Pons (tissue), 1 donor: Measurements from ENCODE around the gene KIF3B.
"Not testable (repeated sequence)": the region's sequence is repeated elsewhere in the genome, so short reads cannot be mapped to it uniquely, and the experiment has no call there.

ENCODE experiments used
- DNase-seq: peaks from one replicate; pipeline ENCODE4 v3.0.0-alpha.2; 2016; ENCODE audit warnings: low spot score

KIF3B gene

DNA sequence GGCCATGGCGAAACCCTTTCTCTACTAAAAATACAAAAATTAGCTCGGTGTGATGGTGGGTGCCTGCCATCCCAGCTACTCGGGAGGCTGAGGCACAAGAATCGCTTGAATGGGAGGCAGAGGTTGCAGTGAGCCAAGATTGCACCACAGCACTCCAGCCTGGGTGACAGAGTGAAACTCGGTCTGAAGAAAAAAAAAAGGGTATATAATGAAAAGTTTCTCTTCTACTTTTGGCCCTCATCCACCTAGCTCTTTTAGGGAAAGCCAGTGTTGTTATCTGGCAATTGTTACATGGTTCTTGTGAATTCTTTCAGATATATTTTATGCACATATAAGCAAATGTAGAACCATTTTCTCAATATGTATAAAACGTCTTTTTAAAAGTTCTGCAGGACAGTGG, 19.0 kb downstream of the KIF3B start:
- DNase-seq = no peak

- DNase-seq = no peak
Measured at GRCh38 chr20:32296819-32297420, 19.5 kb downstream of the KIF3B start.

DNA sequence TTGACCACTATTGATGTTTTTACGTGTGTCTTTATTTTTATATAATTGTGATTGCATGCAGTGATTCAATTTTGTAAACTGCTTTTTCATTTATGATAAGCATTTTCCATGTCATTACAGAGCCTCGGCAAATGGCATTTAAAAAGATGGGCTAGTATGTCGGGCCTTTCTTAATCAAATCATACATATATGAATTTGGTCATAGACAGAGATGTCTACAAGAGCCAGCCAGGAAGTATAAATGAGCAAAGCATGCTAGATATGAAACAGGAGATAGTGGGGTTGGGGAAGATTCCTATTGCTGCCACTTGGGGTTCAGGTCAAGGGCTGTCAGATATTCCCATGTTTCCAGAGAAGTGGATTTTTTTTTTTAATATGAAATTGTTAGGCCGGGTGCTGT, 20.0 kb downstream of the KIF3B start:
- DNase-seq = no peak

- DNase-seq = no peak
Measured at GRCh38 chr20:32300647-32301046, 23.2 kb downstream of the KIF3B start.

DNA sequence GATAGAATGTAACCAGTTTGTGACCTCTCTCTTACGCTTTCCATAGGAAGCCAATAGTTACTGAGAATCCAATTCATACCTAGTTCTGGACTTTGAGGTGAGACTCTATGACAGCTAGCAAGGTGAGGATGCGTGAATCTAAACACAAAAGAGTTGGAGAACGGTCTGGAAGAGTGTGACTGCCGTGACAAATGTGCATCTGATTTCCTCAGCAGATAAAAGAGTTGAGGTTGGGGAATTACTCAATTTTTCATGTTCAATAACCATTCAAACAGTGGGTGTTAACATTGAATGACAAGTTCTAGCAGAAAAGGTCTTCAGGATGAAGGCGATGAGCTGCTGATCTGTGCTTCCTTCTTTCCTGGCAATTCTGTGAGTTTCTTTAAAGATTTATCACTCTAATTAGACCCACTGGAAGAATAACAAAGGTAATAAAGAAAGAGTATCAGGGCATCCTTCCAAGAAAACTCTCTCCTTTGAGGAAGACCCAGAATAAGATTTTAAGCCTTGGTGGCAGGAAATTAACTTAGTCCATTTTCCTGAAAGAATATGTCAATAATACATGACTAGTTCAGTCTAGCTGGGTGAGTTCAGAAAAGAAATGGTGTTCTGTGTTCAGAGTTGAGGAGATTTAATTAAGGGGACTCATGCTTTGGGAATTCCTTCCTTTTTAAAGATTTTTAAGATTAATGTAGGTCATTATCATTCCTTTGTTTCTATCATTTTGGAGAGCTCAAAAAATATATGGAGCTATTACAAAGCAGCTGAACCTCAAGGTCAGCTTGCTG, 24.5 kb downstream of the KIF3B start:
- DNase-seq = no peak

DNA sequence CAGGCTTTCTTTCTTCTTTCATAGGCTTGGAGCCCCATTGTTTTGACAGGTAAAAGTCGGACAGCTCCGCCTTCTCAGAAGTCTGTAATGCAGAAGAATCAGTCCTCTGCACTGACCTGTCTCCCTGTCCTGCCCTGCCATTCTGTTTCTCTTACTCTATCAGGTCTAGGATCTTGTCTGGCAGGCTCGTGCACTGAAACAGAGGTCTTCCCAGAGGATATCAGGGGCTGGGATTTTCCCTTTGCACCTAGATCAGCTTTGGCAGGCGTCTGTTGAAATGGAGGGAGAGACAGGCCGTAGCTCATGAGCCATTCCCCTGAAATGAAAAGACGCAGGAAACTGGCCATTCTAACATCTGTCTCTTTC, 25.0 kb downstream of the KIF3B start:
- no peak for DNase-seq

DNA sequence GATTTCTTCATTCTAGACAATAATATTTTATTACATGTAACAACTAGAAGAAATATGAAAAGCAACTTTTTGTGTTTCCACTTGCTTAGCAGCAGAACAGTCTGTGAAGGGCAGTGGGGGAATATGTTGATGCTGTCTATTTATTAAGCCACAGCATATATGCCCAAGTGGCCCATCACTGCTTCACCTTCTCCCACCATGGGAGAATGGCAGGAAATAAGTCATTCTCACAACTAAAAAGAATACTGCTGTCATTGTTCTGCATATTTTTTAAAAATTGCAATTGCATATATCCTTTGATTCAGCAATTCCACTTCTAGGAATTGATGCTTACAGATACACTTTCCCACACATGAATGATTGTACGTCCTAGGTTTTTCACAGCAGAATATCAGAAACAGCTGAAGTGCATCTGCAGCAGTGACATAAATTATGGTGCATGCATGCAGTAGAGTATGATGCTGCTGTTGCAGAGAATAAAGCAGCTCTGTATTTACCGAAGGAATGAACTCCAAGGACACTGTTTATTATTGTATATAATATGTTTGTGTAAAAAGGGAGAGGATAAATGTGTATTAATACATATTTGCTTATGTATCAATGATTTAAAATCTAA, 26.8 kb downstream of the KIF3B start:
- DNase-seq = no peak

GRCh38 chr20:32312718-32313424, 35.4 kb downstream of the KIF3B start:
- no peak for DNase-seq

- DNase-seq = no peak
Measured at GRCh38 chr20:32314768-32315167, 37.3 kb downstream of the KIF3B start.

GRCh38 chr20:32315399-32315798, 37.9 kb downstream of the KIF3B start:
- no peak for DNase-seq

DNA sequence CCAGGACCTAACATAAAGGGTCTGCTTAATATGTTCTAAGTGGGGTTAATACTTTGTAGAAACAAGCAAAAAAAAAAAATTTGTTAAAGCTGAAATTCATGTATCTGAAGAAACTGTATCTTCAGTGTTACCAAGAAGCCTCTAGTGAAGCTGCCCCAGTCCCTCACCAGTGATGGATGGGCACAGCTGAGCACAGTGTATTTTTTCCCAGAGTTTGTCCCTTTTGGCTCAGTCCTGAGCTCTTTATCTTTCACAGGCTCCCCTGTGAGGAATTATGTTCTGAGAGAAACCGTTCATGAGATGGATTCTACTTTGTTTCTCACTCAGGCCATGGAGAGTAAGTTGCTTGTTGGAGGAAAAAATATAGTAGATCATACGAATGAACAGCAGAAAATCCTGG, 38.4 kb downstream of the KIF3B start:
- DNase-seq = no peak

GRCh38 chr20:32316667-32317066, 39.2 kb downstream of the KIF3B start:
- no peak for DNase-seq

DNA sequence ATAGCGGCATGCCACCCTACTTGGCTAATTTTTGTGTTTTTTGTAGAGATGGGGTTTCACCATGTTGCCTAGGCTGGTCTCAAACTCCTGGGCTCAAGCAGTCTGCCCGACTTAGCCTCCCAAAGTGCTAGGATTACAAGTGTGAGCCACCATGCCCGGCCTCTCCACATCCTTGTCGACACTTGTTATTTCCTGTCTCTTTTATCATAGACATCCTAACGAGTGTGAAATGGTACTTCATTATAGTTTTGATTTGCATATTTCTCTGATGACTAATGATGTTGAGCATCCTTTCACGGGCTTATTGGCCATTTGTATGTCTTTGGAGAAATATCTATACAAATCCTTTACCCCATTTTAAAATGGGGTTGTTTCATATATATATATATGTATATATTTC, 41.6 kb downstream of the KIF3B start:
- no peak for DNase-seq

- no peak for DNase-seq
Measured at GRCh38 chr20:32320305-32320704, 42.9 kb downstream of the KIF3B start.

- DNase-seq = no peak
Measured at GRCh38 chr20:32321390-32321789, 43.9 kb downstream of the KIF3B start.

DNA sequence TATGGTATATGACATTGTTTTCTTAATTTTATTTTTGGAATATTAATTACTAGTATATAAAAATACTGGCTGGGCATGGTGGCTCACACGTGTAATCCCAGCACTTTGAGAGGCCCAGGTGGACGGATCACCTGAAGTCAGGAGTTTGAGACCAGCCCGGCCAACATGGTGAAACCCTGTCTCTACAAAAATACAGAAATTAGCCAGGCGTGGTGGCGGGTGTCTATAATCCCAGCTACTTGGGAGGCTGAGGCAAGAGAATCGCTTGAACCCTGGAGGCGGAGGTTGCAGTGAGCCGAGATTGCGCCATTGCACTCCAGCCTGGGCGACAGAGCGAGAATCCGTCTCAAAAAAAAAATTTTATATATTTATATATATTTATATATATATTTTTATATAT, 44.8 kb downstream of the KIF3B start:
- not testable (repeated sequence) for DNase-seq

DNA sequence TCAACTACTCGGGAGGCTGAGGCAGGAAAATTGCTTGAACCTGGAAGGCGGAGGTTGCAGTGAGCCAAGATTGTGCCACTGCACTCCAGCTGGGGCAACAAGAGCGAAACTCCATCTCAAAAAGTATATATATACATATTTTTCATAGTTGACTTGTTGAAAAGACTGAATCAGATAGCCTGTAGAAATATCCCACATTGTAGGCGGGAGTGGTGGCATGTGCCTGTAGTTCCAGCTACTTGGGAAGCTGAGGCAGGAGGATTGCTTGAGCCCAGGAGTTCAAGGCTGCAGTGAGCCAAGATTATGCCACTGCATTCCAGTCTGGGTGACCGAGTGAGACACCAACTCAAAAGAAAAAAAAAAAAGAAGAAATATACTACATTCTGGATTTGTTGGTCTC, 46.3 kb downstream of the KIF3B start:
- not testable (repeated sequence) for DNase-seq

DNA sequence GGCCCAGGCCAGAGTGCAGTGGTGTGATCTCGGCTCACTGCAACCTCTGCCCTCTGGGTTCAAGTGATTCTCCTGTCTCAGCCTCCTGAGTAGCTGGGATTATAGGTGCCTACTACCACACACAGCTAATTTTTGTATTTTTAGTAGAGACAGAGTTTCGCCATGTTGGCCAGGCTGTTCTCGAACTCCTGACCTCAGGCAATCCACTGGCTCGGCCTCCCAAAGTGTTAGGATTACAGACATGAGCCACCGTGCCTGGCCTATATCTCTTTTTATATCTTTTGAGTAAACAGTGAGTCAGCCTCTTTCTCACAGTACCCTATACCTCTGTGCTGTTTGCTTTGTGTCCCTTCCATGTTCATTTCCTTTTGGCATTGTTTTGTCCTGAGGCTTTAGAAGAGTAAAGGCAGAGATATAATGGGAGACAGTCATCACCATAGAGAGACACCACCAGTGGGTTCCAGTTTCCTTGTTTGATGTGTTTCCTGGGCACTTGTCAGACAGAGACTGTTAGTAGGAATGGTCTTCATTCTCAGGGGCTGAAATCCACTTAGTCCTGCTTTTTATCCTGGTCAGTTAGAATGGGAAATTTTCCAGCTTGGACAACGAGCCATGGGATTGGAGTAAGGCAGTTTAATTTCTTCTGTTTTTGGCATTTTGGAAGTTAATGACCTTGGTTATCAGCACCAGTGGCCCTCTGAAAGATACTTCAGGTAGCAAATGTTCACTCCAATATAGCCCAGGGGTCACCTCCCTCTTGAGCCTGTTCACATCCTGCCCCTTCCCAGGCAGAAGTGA, 48.5 kb downstream of the KIF3B start:
- DNase-seq = no peak

DNA sequence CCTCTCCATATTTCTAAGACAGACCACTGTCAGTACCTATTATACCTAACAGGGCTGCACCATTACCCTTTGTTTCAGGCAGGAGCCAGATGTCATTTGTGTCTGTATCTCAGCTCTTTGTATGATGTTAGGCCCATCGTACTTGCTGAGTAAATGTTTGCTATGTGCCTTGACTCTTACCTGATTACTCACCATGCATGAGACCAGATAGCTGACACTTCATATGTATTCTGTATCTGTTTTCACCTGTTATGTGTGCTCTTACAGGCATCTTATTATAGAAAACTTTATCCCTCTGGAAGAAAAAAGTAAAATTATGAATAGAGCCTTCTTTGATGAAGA, 49.0 kb downstream of the KIF3B start:
- DNase-seq = no peak

DNA sequence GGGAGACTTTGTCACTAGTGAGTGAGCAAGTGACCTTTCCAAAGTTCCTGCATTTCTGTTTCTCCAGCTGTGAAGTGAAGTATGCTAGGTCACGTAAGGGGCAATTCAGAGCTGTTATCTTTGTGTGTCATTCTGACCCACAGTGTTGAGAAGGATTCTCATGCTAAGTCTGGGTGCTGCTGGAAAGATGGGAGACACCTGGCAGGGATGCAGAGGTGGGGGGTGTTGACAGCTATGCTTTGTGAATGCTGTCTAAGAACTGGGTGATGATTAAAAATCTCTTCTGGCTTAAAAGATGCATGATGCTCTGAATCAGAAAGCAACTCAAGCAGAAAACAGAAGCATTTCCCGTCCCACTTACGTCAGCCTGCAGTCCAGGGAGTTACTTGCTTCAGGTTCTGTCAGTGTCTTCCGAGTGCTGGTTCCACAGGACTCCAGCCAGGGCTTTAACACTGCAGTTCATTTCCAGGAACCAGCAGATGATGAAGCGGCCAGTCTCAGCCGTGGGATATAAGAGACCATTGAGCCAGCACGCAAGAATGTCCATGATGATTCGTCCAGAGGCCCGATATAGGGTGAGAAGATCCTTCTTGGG, 49.7 kb downstream of the KIF3B start:
- no peak for DNase-seq

- DNase-seq = no peak
Measured at GRCh38 chr20:32329817-32330554, 52.5 kb downstream of the KIF3B start.
